H1 (cell line): ENCODE data around the gene GNAT2. TPM values are rescaled to one million over a fixed set of nuclear protein-coding genes. Genes with fewer than 3 reads are reported as not detected.

Experiments used
- CTCF ChIA-PET: fragments of 300-600 bp; sonication (Branson Sonifier 250); formaldehyde crosslinking; loops from one replicate; lab custom pipeline; 2021; ENCODE audit not compliant: partially characterized antibody; lab: Charles Lee
- POLR2A ChIA-PET: fragments of 300-600 bp; sonication (Branson Sonifier 250); formaldehyde crosslinking; loops from one replicate; lab custom pipeline; 2021; ENCODE audit warnings: inconsistent platforms; ENCODE audit not compliant: partially characterized antibody; lab: Charles Lee
- DNase-seq, 2 experiments: peaks; one replicate each; pipeline versions ENCODE4 v3.0.0 to v3.0.0-alpha.2; 2010 to 2022; ENCODE audit warnings: low spot score in 2 of 2, low read depth in 1 of 2, mixed read lengths in 1 of 2
- FAIRE-seq: peaks from 2 replicates; lab custom pipeline; 2011; peaks lifted over from hg19 to GRCh38; lab: Jason Lieb, UNC
- H2AFZ ChIP-seq: 2 replicates; pipeline ENCODE4 v1.8.1; 2012; ENCODE audit warnings: low read length, inconsistent platforms
- H2AK5ac ChIP-seq: 2 replicates; pipeline ENCODE4 v1.6.1; 2013; ENCODE audit warnings: low read depth, low read length
- H2BK120ac ChIP-seq: replicated peaks from 2 replicates; pipeline ENCODE3; 2013; ENCODE audit warnings: low read depth, low read length, inconsistent platforms
- H2BK12ac ChIP-seq: 2 replicates; pipeline ENCODE4 v1.6.1; 2013; ENCODE audit warnings: low read depth, low read length
- H2BK15ac ChIP-seq: 2 replicates; pipeline ENCODE4 v1.6.1; 2013; ENCODE audit warnings: low read length
- H2BK20ac ChIP-seq: 2 replicates; pipeline ENCODE4 v1.6.1; 2013; ENCODE audit warnings: low read length
- H2BK5ac ChIP-seq: 2 replicates; pipeline ENCODE4 v1.6.1; 2013; ENCODE audit warnings: low read depth, low read length
- H3K14ac ChIP-seq: 2 replicates; pipeline ENCODE4 v1.6.1; 2013; ENCODE audit warnings: inconsistent platforms; ENCODE audit not compliant: insufficient read length
- H3K18ac ChIP-seq: 2 replicates; pipeline ENCODE4 v1.6.1; 2013; ENCODE audit warnings: low read length; ENCODE audit errors: extremely low read depth
- H3K23ac ChIP-seq: 2 replicates; pipeline ENCODE4 v1.6.1; 2013; ENCODE audit warnings: inconsistent platforms; ENCODE audit not compliant: insufficient read length
- H3K23me2 ChIP-seq: 2 replicates; pipeline ENCODE4 v1.6.1; 2013; ENCODE audit warnings: low read depth, low read length
- H3K27ac ChIP-seq: 2 replicates; pipeline ENCODE4 v1.6.1; 2011; ENCODE audit warnings: low read depth, low read length, inconsistent platforms
- H3K27me3 ChIP-seq, 4 experiments: replicated peaks in 1 of 4; 1 replicate in 1 of 4; 2 replicates in 3 of 4; pipeline versions ENCODE4 v1.6.1 to v1.8.1; 2011 to 2013; ENCODE audit warnings: low read length in 3 of 4, mild to moderate bottlenecking in 3 of 4, inconsistent platforms in 2 of 4, mixed read lengths in 2 of 4, moderate library complexity in 1 of 4; ENCODE audit not compliant: control insufficient read depth in 3 of 4, insufficient read depth in 3 of 4; ENCODE audit errors: extremely low read depth in 1 of 4
- H3K36me3 ChIP-seq, 4 experiments: 2 replicates each; pipeline versions ENCODE4 v1.6.1 to v1.8.1; 2011 to 2013; ENCODE audit warnings: mild to moderate bottlenecking in 4 of 4, low read length in 3 of 4, moderate library complexity in 2 of 4, control low read depth in 1 of 4, inconsistent platforms in 1 of 4; ENCODE audit not compliant: insufficient read depth in 4 of 4, control insufficient read depth in 2 of 4
- H3K4ac ChIP-seq: replicated peaks from 2 replicates; pipeline ENCODE3; 2013; ENCODE audit warnings: low read length, low read depth, mixed read lengths, inconsistent platforms; ENCODE audit not compliant: insufficient read length
- H3K4me1 ChIP-seq, 4 experiments: replicated peaks in 1 of 4; 1 replicate in 1 of 4; 2 replicates in 3 of 4; pipeline versions ENCODE4 v1.6.1 to v1.8.1; 2011 to 2013; ENCODE audit warnings: low read length in 3 of 4, inconsistent platforms in 2 of 4, mixed read lengths in 1 of 4; ENCODE audit not compliant: insufficient read depth in 4 of 4, control insufficient read depth in 3 of 4
- H3K4me2 ChIP-seq, 2 experiments: 2 replicates each; pipeline versions ENCODE4 v1.6.1 to v1.8.1; 2011 to 2013; ENCODE audit warnings: low read depth in 2 of 2, low read length in 2 of 2, control low read depth in 1 of 2, inconsistent platforms in 1 of 2, mild to moderate bottlenecking in 1 of 2; ENCODE audit not compliant: insufficient read depth in 1 of 2
- H3K4me3 ChIP-seq, 4 experiments: fragments of 200-600, 300-600 bp in 1 of 4; sonication (generic), shearing (Covaris generic), sonication (Bioruptor Twin) in 1 of 4; 2 replicates each; pipeline versions ENCODE4 v1.5.1 to v1.8.1; 2011 to 2016; ENCODE audit warnings: low read length in 4 of 4, low read depth in 3 of 4, control low read depth in 2 of 4, inconsistent platforms in 2 of 4, mild to moderate bottlenecking in 2 of 4, mixed read lengths in 1 of 4, moderate library complexity in 1 of 4; ENCODE audit not compliant: insufficient read depth in 2 of 4; ENCODE audit errors: extremely low read depth in 1 of 4
- H3K56ac ChIP-seq: replicated peaks from 2 replicates; pipeline ENCODE3; 2013; ENCODE audit warnings: low read depth, mild to moderate bottlenecking, mixed read lengths, low read length, inconsistent platforms; ENCODE audit not compliant: insufficient read length
- H3K79me1 ChIP-seq: 2 replicates; pipeline ENCODE4 v1.6.1; 2013; ENCODE audit warnings: low read depth, low read length, control low read depth
- H3K79me2 ChIP-seq, 2 experiments: 2 replicates each; pipeline versions ENCODE4 v1.6.1 to v1.8.1; 2012 to 2013; ENCODE audit warnings: low read length in 2 of 2, mild to moderate bottlenecking in 2 of 2, inconsistent platforms in 1 of 2; ENCODE audit not compliant: insufficient read depth in 2 of 2, control insufficient read depth in 1 of 2
- H3K9ac ChIP-seq, 4 experiments: replicated peaks in 1 of 4; 1 replicate in 1 of 4; 2 replicates in 3 of 4; pipeline versions ENCODE4 v1.6.1 to v1.8.1; 2011 to 2013; ENCODE audit warnings: low read depth in 3 of 4, low read length in 3 of 4, control low read depth in 2 of 4, mild to moderate bottlenecking in 2 of 4, moderate library complexity in 2 of 4, inconsistent platforms in 1 of 4; ENCODE audit errors: extremely low read depth in 1 of 4
- H3K9me3 ChIP-seq, 2 experiments: 2 replicates each; pipeline versions ENCODE4 v1.6.1 to v1.8.1; 2012 to 2013; ENCODE audit warnings: mild to moderate bottlenecking in 2 of 2, moderate library complexity in 2 of 2, control low read depth in 1 of 2, inconsistent platforms in 1 of 2, low read depth in 1 of 2, low read length in 1 of 2, mixed read lengths in 1 of 2; ENCODE audit not compliant: insufficient read depth in 2 of 2
- H4K20me1 ChIP-seq, 2 experiments: replicated peaks in 1 of 2; 2 replicates each; pipeline versions ENCODE3 to v1.8.1; 2011 to 2013; ENCODE audit warnings: inconsistent platforms in 2 of 2, low read length in 2 of 2, mild to moderate bottlenecking in 1 of 2; ENCODE audit not compliant: insufficient read depth in 2 of 2, control insufficient read depth in 1 of 2
- H4K5ac ChIP-seq: 2 replicates; pipeline ENCODE4 v1.6.1; 2013; ENCODE audit warnings: low read length, low read depth, mixed read lengths, inconsistent platforms; ENCODE audit not compliant: insufficient read length
- H4K8ac ChIP-seq: 2 replicates; pipeline ENCODE4 v1.8.0; 2013; ENCODE audit warnings: mild to moderate bottlenecking, moderate library complexity, low read length, inconsistent platforms; ENCODE audit not compliant: insufficient read depth; ENCODE audit errors: extremely low read depth
- H4K91ac ChIP-seq: replicated peaks from 2 replicates; pipeline ENCODE3; 2013; ENCODE audit warnings: low read length, mixed read lengths, inconsistent platforms; ENCODE audit not compliant: insufficient read length
- RBBP5 ChIP-seq: IDR thresholded peaks from 2 replicates; pipeline ENCODE4 v1.7.1; 2012; ENCODE audit warnings: low read depth, mild to moderate bottlenecking, inconsistent platforms, low read length, moderate library complexity, borderline replicate concordance
- WGBS, 2 experiments: shearing (Covaris generic) in 1 of 2; methylation state at CpG; one replicate each; pipeline versions ENCODE4 v1.1.6 to v1.1.7; 2013 to 2015; ENCODE audit warnings: low lambda C conversion rate in 2 of 2, mixed read lengths in 2 of 2, inconsistent platforms in 1 of 2, low coverage in 1 of 2, missing lambda C conversion rate in 1 of 2; ENCODE audit not compliant: insufficient replicate concordance in 2 of 2, insufficient coverage in 1 of 2, insufficient read length in 1 of 2; ENCODE audit errors: extremely low coverage in 1 of 2, missing lambda C conversion rate in 1 of 2; 5-methylcytosine and 5-hydroxymethylcytosine counted together
- polyA plus RNA-seq, 7 experiments: library from polyadenylated mRNA; depleted of rRNA in 3 of 7; stranded (reverse) in 5 of 7; unstranded in 2 of 7; fragments of >200 nt in 5 of 7; fragments of 200-250 nt in 2 of 7; gene quantifications; 1 replicate in 5 of 7; 2 replicates in 1 of 7; 4 replicates in 1 of 7; pipeline versions ENCODE4 v1.2.1 to v1.2.3, GENCODE V29; 2011 to 2013; ENCODE audit warnings: missing spikeins in 2 of 7, mixed read lengths in 2 of 7
- total RNA-seq: library from RNA; stranded (reverse); fragmentation: NEBNext Ultra II Directional; extraction: Animal tissue kit (Norgen Biotek cat#: 25700); gene quantifications from 2 replicates; pipeline ENCODE4 v1.2.1, GENCODE V29; 2021
- TF ChIP-seq, protein P1 (sequence below): IDR thresholded peaks from 2 replicates; pipeline ENCODE4 v1.6.1; 2011; ENCODE audit warnings: low read depth, mild to moderate bottlenecking, low read length; ENCODE audit not compliant: insufficient read depth
- TF ChIP-seq, protein P2 (sequence below), 3 experiments: IDR thresholded peaks; 1 replicate in 2 of 3; 2 replicates in 1 of 3; pipeline versions ENCODE4 v1.5.1 to v1.6.1; 2011; ENCODE audit warnings: low read length in 3 of 3, mild to moderate bottlenecking in 3 of 3, inconsistent platforms in 2 of 3, low read depth in 1 of 3, moderate library complexity in 1 of 3; ENCODE audit not compliant: insufficient read depth in 1 of 3; ENCODE audit errors: control extremely low read depth in 1 of 3

Gene GNAT2
- total and polyA plus RNA-seq, 2 of the 8 experiments (the other 6 are each of a cell fraction or from before 2014, with no cell fraction given), result 0.05 TPM; not detected in 1

DNA sequence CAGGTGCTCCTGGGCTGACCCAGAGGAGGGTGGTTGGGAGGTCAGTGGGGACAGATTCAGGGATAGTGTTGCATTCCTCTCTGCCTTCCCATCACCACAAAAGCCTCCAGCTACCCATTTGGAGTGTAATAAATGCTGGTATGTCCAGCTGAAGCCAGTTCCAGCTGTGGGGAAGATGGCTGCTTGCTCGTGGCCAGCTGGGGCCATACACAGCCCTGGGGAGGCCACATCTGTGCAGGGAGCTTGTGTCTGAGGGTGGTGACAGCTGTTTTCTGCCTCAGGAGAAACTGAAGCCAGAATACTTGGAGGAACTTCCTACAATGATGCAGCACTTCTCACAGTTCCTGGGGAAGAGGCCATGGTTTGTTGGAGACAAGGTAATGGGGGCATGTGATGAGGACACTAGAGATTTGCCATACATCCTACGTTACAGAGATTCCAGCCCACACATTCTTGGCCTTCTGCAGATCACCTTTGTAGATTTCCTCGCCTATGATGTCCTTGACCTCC lies 39.2 kb upstream of the GNAT2 start:
- no peak overlapping the region for H2BK15ac ChIP-seq
- no peaks in the 10 kb centered on the region for H4K20me1 ChIP-seq
- H3K23ac ChIP-seq, result no peak overlapping the region
- H3K4me2 ChIP-seq, result no peak overlapping the region
- no peak overlapping the region for H3K14ac ChIP-seq
- no peak overlapping the region for H4K5ac ChIP-seq
- H3K4me3 ChIP-seq, result no peak overlapping the region
- ChIA-PET CTCF (interaction anchor here (0.6 to 11.8 kb wide), 6 partner anchors 9 to 326 kb away, joined by 3 to 185 read pairs (median 4); partner anchors contain the start of gene AHCYL1), POLR2A (no interaction called here)
- H3K9ac ChIP-seq, result no peak overlapping the region
- peaks cover 0 to 5% (median 4%) of the 10 kb centered on the region in 4 experiments; a peak in 5 of 7 replicates for H3K27me3 ChIP-seq
- no peaks in the 10 kb centered on the region for H3K79me1 ChIP-seq
- TF ChIP-seq, protein P1, sequence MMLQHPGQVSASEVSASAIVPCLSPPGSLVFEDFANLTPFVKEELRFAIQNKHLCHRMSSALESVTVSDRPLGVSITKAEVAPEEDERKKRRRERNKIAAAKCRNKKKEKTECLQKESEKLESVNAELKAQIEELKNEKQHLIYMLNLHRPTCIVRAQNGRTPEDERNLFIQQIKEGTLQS, result no peak
- no peak for TF ChIP-seq RBBP5
- TF ChIP-seq, protein P2, sequence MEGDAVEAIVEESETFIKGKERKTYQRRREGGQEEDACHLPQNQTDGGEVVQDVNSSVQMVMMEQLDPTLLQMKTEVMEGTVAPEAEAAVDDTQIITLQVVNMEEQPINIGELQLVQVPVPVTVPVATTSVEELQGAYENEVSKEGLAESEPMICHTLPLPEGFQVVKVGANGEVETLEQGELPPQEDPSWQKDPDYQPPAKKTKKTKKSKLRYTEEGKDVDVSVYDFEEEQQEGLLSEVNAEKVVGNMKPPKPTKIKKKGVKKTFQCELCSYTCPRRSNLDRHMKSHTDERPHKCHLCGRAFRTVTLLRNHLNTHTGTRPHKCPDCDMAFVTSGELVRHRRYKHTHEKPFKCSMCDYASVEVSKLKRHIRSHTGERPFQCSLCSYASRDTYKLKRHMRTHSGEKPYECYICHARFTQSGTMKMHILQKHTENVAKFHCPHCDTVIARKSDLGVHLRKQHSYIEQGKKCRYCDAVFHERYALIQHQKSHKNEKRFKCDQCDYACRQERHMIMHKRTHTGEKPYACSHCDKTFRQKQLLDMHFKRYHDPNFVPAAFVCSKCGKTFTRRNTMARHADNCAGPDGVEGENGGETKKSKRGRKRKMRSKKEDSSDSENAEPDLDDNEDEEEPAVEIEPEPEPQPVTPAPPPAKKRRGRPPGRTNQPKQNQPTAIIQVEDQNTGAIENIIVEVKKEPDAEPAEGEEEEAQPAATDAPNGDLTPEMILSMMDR (IDR thresholded peaks at IDR 0.05; ENCODE audit: control extremely low read depth in 1 of 3, insufficient read depth in 1 of 3, low read depth in 1 of 3, low read length in 3 of 3), result no peak
- peaks cover 9% of the 10 kb centered on the region for H3K23me2 ChIP-seq
- no peaks in the 10 kb centered on the region for H3K9me3 ChIP-seq
- H2BK120ac ChIP-seq, result no peak overlapping the region
- no peak overlapping the region for H2BK5ac ChIP-seq
- no peak overlapping the region for H3K18ac ChIP-seq
- 0 out of 7 replicates have a peak, but pooled peaks cover 0 to 3% (median 0%) of the 10 kb centered on the region in 4 experiments for H3K4me1 ChIP-seq
- DNase-seq, result no peak
- H2BK12ac ChIP-seq, result no peak overlapping the region
- no peak overlapping the region for H3K4ac ChIP-seq
- no peak overlapping the region for H4K91ac ChIP-seq
- no peak overlapping the region for H2BK20ac ChIP-seq
- no peak overlapping the region for H3K56ac ChIP-seq
- FAIRE-seq, result no peak
- H3K36me3 ChIP-seq, result no peaks in the 10 kb centered on the region
- 54% methylated on average over 3 of the region's 3 CpGs; no CpG with 5 or more reads in 1 of the 2 experiments for WGBS, 2 experiments
- no peak overlapping the region for H4K8ac ChIP-seq
- no peak overlapping the region for H3K27ac ChIP-seq
- no peaks in the 10 kb centered on the region for H3K79me2 ChIP-seq
- H2AK5ac ChIP-seq, result no peak overlapping the region
- no peak overlapping the region for H2AFZ ChIP-seq
